Measurements from ENCODE around the gene PSG5.

DNA sequence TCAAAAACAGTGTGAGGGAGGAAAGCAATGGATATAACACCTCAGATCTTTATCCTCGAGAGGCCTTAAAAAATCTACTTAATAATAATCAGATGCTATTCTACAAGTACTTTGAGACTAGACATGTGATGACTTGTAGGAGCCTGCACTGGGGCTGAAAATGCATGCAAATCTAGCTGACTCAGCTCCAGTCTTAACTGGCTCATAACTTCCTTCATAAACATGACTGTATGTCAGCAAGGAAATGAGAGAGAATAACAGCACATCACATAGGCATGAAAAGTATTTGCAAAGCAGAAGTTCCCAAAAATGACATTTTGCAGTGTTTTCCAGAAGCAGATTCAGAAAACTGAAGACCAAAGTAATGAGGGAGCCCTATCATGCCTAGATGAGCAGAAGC, 38.1 kb downstream of the PSG5 start:
- TF ChIP-seq CTCF (IDR thresholded peaks at IDR 0.05; ENCODE audit: borderline replicate concordance, extremely low read depth, low read length, poor library complexity, severe bottlenecking) (no peak), EZH2 (IDR thresholded peaks at IDR 0.05; ENCODE audit: borderline replicate concordance, low read depth, low read length, severe bottlenecking) (no peak)
